Kidney (tissue), 14 donors: ENCODE data around the gene SCAMP1. TPM values are rescaled to one million over a fixed set of nuclear protein-coding genes. Genes with fewer than 3 reads are reported as not detected.

Source experiments
- DNase-seq, 5 donors: peaks; one replicate each; pipeline ENCODE4 v3.0.0-alpha.2; 2013 to 2020
- FAIRE-seq: peaks from 2 replicates; lab custom pipeline; 2012; peaks lifted over from hg19 to GRCh38; lab: Jason Lieb, UNC
- H3K27ac ChIP-seq, 2 donors: one replicate each; pipeline ENCODE4 v1.7.0; 2013; ENCODE audit warnings: low read depth in 2 of 2, low read length in 2 of 2, inconsistent platforms in 1 of 2
- H3K27me3 ChIP-seq: one replicate; pipeline ENCODE4 v1.7.1; 2013; ENCODE audit warnings: low read length, inconsistent platforms; ENCODE audit not compliant: control insufficient read depth, insufficient read depth
- H3K36me3 ChIP-seq, 3 donors: one replicate each; pipeline versions ENCODE4 v1.7.0 to v1.7.1; 2013; ENCODE audit warnings: low read length in 3 of 3, control low read depth in 1 of 3, inconsistent platforms in 1 of 3; ENCODE audit not compliant: insufficient read depth in 3 of 3, control insufficient read depth in 2 of 3
- H3K4me1 ChIP-seq, 3 donors: one replicate each; pipeline versions ENCODE4 v1.7.0 to v1.7.1; 2013; ENCODE audit warnings: low read length in 3 of 3, inconsistent platforms in 1 of 3, low read depth in 1 of 3; ENCODE audit not compliant: control insufficient read depth in 2 of 3, insufficient read depth in 2 of 3
- H3K4me3 ChIP-seq, 3 donors: one replicate each; pipeline versions ENCODE4 v1.7.0 to v1.8.1; 2013; ENCODE audit warnings: low read length in 3 of 3, control low read depth in 1 of 3, inconsistent platforms in 1 of 3
- H3K9ac ChIP-seq, 3 donors: one replicate each; pipeline versions ENCODE4 v1.7.0 to v1.7.1; 2013; ENCODE audit warnings: low read length in 3 of 3, control low read depth in 1 of 3, inconsistent platforms in 1 of 3
- H3K9me3 ChIP-seq, 3 donors: one replicate each; pipeline versions ENCODE4 v1.7.0 to v1.7.1; 2013; ENCODE audit warnings: low read length in 3 of 3, control low read depth in 1 of 3, inconsistent platforms in 1 of 3; ENCODE audit not compliant: control insufficient read depth in 2 of 3, insufficient read depth in 1 of 3
- intact Hi-C: fragments of 100-400 bp; cut with DNase I; formaldehyde crosslinking; loops from one replicate; pipeline ENCODE4 v1.11.1; 2022
- polyA plus RNA-seq: library from polyadenylated mRNA; stranded (reverse); fragments of 350-450 nt; fragmentation: Illumina TruSeq; extraction: RNeasy Lipid Tissue Mini Kit (QIAGEN cat#74804); gene quantifications from one replicate; pipeline ENCODE4 v1.2.3, GENCODE V29; 2014; ENCODE audit warnings: low read depth, low replicate concordance; ENCODE audit not compliant: insufficient read depth
- total RNA-seq: library from RNA; stranded (reverse); fragmentation: NEBNext Ultra II Directional; extraction: Animal tissue kit (Norgen Biotek cat#: 25700); gene quantifications from one replicate; pipeline ENCODE4 v1.2.1, GENCODE V29; 2021
- TF ChIP-seq, protein P1 (sequence below): IDR thresholded peaks from 3 replicates; pipeline ENCODE4 v1.5.1; 2012; ENCODE audit warnings: mild to moderate bottlenecking, moderate library complexity, borderline replicate concordance; ENCODE audit not compliant: insufficient read depth; ENCODE audit errors: extremely low read depth
- donor health status: control.
- donor health status: control.
- donor health status: control.
- donor health status: control.
- donor health status: control.
- donor health status: DM: yes; HTN: yes; CAD: no.
- donor health status: Normal renal cell carcinoma (clear cell type).

Gene SCAMP1
- total and polyA plus RNA-seq, 2 donors from 2014 or later, result 13.1 to 42.1 TPM

- Histone ChIP-seq H3K36me3 (no peaks in the 10 kb centered on the region), H3K27me3 (no peaks in the 10 kb centered on the region), H3K9ac (no peak overlapping the region), H3K27ac (no peak overlapping the region), H3K4me1 (peaks cover 0 to 4% (median 0%) of the 10 kb centered on the region in 3 donors), H3K4me3 (no peak overlapping the region), H3K9me3 (no peaks in the 10 kb centered on the region)
- intact Hi-C loops, result no loop called here
- TF ChIP-seq, protein P1, sequence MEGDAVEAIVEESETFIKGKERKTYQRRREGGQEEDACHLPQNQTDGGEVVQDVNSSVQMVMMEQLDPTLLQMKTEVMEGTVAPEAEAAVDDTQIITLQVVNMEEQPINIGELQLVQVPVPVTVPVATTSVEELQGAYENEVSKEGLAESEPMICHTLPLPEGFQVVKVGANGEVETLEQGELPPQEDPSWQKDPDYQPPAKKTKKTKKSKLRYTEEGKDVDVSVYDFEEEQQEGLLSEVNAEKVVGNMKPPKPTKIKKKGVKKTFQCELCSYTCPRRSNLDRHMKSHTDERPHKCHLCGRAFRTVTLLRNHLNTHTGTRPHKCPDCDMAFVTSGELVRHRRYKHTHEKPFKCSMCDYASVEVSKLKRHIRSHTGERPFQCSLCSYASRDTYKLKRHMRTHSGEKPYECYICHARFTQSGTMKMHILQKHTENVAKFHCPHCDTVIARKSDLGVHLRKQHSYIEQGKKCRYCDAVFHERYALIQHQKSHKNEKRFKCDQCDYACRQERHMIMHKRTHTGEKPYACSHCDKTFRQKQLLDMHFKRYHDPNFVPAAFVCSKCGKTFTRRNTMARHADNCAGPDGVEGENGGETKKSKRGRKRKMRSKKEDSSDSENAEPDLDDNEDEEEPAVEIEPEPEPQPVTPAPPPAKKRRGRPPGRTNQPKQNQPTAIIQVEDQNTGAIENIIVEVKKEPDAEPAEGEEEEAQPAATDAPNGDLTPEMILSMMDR, result no peak
- DNase-seq, result no peak
- no peak for FAIRE-seq
Measured at GRCh38 chr5:78497573-78498533, 137.4 kb downstream of the SCAMP1 start.

GRCh38 chr5:78499485-78499884 lies 139.1 kb downstream of the SCAMP1 start:
- Histone ChIP-seq H3K36me3 (no peaks in the 10 kb centered on the region), H3K9ac (no peak overlapping the region), H3K27ac (no peak overlapping the region), H3K4me3 (no peak overlapping the region), H3K9me3 (no peaks in the 10 kb centered on the region), H3K27me3 (no peaks in the 10 kb centered on the region), H3K4me1 (peaks cover 4 to 5% (median 4%) of the 10 kb centered on the region in 3 donors)
- TF ChIP-seq, protein P1, result no peak
- no peak for FAIRE-seq
- DNase-seq, result no peak
- intact Hi-C loops, result no loop called here

DNA sequence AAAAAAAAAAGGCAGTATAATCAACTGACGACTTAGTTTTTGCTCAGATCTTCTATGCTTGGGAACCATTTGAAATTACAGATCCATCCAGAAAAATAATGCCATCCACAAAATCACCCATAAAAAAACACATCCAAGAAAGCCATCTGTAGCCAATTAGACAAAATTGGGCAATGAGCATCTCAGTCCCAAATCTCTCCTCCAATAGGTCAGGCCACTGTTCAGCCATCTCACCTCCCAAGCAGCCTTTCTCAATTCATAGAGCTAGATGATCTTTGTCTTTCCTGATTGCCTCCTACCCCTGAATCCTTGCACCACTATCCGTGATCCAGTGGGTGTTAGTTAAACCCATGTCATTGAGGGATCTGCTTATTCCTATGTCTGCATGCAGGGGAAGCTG lies 139.6 kb downstream of the SCAMP1 start:
- Histone ChIP-seq H3K36me3 (no peaks in the 10 kb centered on the region), H3K9me3 (no peaks in the 10 kb centered on the region), H3K27me3 (no peaks in the 10 kb centered on the region), H3K4me3 (no peak overlapping the region), H3K4me1 (peaks cover 4 to 8% (median 7%) of the 10 kb centered on the region in 3 donors), H3K27ac (no peak overlapping the region), H3K9ac (no peak overlapping the region)
- intact Hi-C loops, result no loop called here
- FAIRE-seq (no peak), DNase-seq (no peak)
- TF ChIP-seq, protein P1, result no peak
